ENCODE results near the gene SELENOH.

The SELENOH gene

GRCh38 chr11:57777969-57778317 is 36.7 kb downstream of the SELENOH start:
- Histone ChIP-seq H3K27me3 (replicated peaks; ENCODE audit: control insufficient read depth, insufficient read depth, low read length, poor library complexity, severe bottlenecking) (no peaks in the 10 kb centered on the region), H3K36me3 (ENCODE audit: control insufficient read depth, insufficient read depth, low read length) (no peaks in the 10 kb centered on the region), H3K27ac (ENCODE audit: insufficient read depth, low read length, poor library complexity, severe bottlenecking) (no peak overlapping the region), H3K9me3 (ENCODE audit: control insufficient read depth, low read length) (no peaks in the 10 kb centered on the region), H3K4me1 (ENCODE audit: control insufficient read depth, insufficient read depth, low read length, poor library complexity, severe bottlenecking) (no peaks in the 10 kb centered on the region), H3K4me3 (ENCODE audit: insufficient read depth, low read depth, low read length, poor library complexity, severe bottlenecking) (no peak overlapping the region)
- no peak for DNase-seq

- no peak for DNase-seq
- Histone ChIP-seq H3K4me1 (ENCODE audit: control insufficient read depth, insufficient read depth, low read length, poor library complexity, severe bottlenecking) (no peaks in the 10 kb centered on the region), H3K27ac (ENCODE audit: insufficient read depth, low read length, poor library complexity, severe bottlenecking) (no peak overlapping the region), H3K27me3 (replicated peaks; ENCODE audit: control insufficient read depth, insufficient read depth, low read length, poor library complexity, severe bottlenecking) (no peaks in the 10 kb centered on the region), H3K9me3 (ENCODE audit: control insufficient read depth, low read length) (no peaks in the 10 kb centered on the region), H3K4me3 (ENCODE audit: insufficient read depth, low read depth, low read length, poor library complexity, severe bottlenecking) (no peak overlapping the region), H3K36me3 (ENCODE audit: control insufficient read depth, insufficient read depth, low read length) (no peaks in the 10 kb centered on the region)
Observed at GRCh38 chr11:57778318-57779037, 37.2 kb downstream of the SELENOH start.

GRCh38 chr11:57779276-57779675 is 38.0 kb downstream of the SELENOH start:
- Histone ChIP-seq H3K9me3 (ENCODE audit: control insufficient read depth, low read length) (no peaks in the 10 kb centered on the region), H3K27ac (ENCODE audit: insufficient read depth, low read length, poor library complexity, severe bottlenecking) (no peak overlapping the region), H3K4me3 (ENCODE audit: insufficient read depth, low read depth, low read length, poor library complexity, severe bottlenecking) (no peak overlapping the region), H3K36me3 (ENCODE audit: control insufficient read depth, insufficient read depth, low read length) (no peaks in the 10 kb centered on the region), H3K4me1 (ENCODE audit: control insufficient read depth, insufficient read depth, low read length, poor library complexity, severe bottlenecking) (no peaks in the 10 kb centered on the region), H3K27me3 (replicated peaks; ENCODE audit: control insufficient read depth, insufficient read depth, low read length, poor library complexity, severe bottlenecking) (no peaks in the 10 kb centered on the region)
- no peak for DNase-seq

DNA sequence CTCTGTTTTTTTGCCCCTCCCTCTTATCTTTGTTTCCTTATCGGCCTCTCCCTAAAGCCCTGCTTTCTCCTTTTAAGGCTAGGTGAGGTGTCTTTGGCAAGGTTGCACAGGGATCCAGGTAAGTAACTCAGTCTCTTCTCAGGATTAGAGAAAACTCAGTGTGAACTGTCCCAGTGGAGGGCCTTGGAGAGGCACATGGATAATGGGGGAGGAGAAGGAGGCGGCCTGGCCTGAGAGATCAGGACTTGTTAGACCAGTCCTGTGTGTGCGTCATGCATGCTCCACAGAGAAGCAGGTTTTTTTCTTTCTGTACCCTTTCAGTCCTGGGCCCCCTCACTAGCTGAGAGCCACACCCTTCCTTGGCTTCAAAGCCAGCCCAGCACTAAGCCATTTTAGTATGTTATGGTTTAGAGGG is 40.2 kb downstream of the SELENOH start:
- Histone ChIP-seq H3K27me3 (replicated peaks; ENCODE audit: control insufficient read depth, insufficient read depth, low read length, poor library complexity, severe bottlenecking) (no peaks in the 10 kb centered on the region), H3K4me1 (ENCODE audit: control insufficient read depth, insufficient read depth, low read length, poor library complexity, severe bottlenecking) (no peaks in the 10 kb centered on the region), H3K9me3 (ENCODE audit: control insufficient read depth, low read length) (no peaks in the 10 kb centered on the region), H3K27ac (ENCODE audit: insufficient read depth, low read length, poor library complexity, severe bottlenecking) (no peak overlapping the region), H3K36me3 (ENCODE audit: control insufficient read depth, insufficient read depth, low read length) (no peaks in the 10 kb centered on the region), H3K4me3 (ENCODE audit: insufficient read depth, low read depth, low read length, poor library complexity, severe bottlenecking) (no peak overlapping the region)
- no peak for DNase-seq

DNA sequence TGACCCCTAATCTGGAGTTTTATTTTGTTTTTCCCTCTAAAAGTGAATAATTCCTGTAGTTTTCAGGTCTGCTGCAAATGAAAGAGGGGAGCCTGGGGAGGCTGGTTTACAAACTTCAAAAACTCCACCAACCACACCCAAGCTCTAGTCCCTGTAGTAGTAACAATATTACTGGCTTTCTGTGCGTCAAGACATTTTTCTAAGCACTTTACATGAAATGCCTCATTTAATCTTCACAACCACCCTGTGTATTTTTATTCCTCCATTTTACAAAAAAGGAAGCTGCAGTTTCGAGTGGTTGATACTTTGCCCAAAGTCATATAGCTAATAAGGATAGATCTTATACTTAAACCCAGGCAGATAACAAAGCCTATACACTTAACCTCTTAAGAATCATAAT is 43.8 kb downstream of the SELENOH start:
- Histone ChIP-seq H3K9me3 (ENCODE audit: control insufficient read depth, low read length) (no peaks in the 10 kb centered on the region), H3K36me3 (ENCODE audit: control insufficient read depth, insufficient read depth, low read length) (no peaks in the 10 kb centered on the region), H3K27me3 (replicated peaks; ENCODE audit: control insufficient read depth, insufficient read depth, low read length, poor library complexity, severe bottlenecking) (no peaks in the 10 kb centered on the region), H3K4me1 (ENCODE audit: control insufficient read depth, insufficient read depth, low read length, poor library complexity, severe bottlenecking) (no peaks in the 10 kb centered on the region), H3K27ac (ENCODE audit: insufficient read depth, low read length, poor library complexity, severe bottlenecking) (no peak overlapping the region), H3K4me3 (ENCODE audit: insufficient read depth, low read depth, low read length, poor library complexity, severe bottlenecking) (no peak overlapping the region)
- DNase-seq = no peak

- no peaks in the 10 kb centered on the region for H3K9me3 ChIP-seq (ENCODE audit: control insufficient read depth, low read length)
- H3K36me3 ChIP-seq (ENCODE audit: control insufficient read depth, insufficient read depth, low read length) = no peaks in the 10 kb centered on the region
- no peak overlapping the region for H3K27ac ChIP-seq (ENCODE audit: insufficient read depth, low read length, poor library complexity, severe bottlenecking)
- H3K27me3 ChIP-seq (replicated peaks; ENCODE audit: control insufficient read depth, insufficient read depth, low read length, poor library complexity, severe bottlenecking) = no peaks in the 10 kb centered on the region
- no peak overlapping the region for H3K4me3 ChIP-seq (ENCODE audit: insufficient read depth, low read depth, low read length, poor library complexity, severe bottlenecking)
- H3K4me1 ChIP-seq (ENCODE audit: control insufficient read depth, insufficient read depth, low read length, poor library complexity, severe bottlenecking) = peaks cover 5% of the 10 kb centered on the region
- DNase-seq = no peak
Observed at GRCh38 chr11:57786436-57786835, 45.1 kb downstream of the SELENOH start.

GRCh38 chr11:57787006-57787604 is 45.8 kb downstream of the SELENOH start:
- H3K36me3 ChIP-seq (ENCODE audit: control insufficient read depth, insufficient read depth, low read length) = no peaks in the 10 kb centered on the region
- no peaks in the 10 kb centered on the region for H3K27me3 ChIP-seq (replicated peaks; ENCODE audit: control insufficient read depth, insufficient read depth, low read length, poor library complexity, severe bottlenecking)
- H3K4me1 ChIP-seq (ENCODE audit: control insufficient read depth, insufficient read depth, low read length, poor library complexity, severe bottlenecking) = peaks cover 11% of the 10 kb centered on the region
- H3K4me3 ChIP-seq (ENCODE audit: insufficient read depth, low read depth, low read length, poor library complexity, severe bottlenecking) = no peak overlapping the region
- H3K9me3 ChIP-seq (ENCODE audit: control insufficient read depth, low read length) = no peaks in the 10 kb centered on the region
- no peak overlapping the region for H3K27ac ChIP-seq (ENCODE audit: insufficient read depth, low read length, poor library complexity, severe bottlenecking)
- DNase-seq = no peak

DNA sequence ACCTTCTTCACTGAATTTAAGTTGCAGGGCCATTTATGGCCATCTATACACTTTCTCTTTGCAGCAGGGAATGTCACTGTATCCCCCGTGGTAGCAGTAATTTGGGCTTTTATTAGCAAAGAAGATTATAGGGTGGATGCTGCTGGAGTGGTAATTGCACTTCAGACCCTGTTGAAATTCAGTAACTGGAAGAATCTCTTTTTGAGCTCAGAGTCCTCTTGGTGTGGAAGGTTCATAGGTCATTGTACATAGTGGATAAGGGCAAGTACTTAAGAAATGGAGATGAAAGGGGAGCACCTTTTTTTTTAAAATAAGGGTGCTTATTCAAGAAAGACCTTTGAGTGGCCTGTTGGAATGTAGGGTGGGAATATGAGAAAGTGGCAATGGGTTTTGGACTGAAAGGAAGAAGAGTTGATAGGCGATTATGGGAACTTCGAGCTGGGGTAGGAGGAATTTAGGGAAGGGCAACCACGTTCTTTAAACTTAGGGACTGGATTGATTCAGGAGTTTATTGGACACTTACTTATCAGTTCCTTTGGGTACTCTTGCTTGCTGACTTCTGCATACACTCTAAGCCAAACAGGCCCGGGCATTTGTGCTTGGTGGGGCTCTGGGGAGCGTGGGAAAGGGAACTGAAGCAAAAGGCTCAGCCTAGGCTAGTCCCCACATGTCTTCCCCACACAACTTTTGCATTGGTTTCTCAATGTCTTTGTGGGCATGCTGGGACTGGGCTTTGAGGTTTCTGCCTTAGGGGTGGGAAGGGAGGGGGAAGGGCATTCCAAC is 46.8 kb downstream of the SELENOH start:
- DNase-seq = no peak
- H3K36me3 ChIP-seq (ENCODE audit: control insufficient read depth, insufficient read depth, low read length) = no peaks in the 10 kb centered on the region
- peaks cover 21% of the 10 kb centered on the region for H3K4me1 ChIP-seq (ENCODE audit: control insufficient read depth, insufficient read depth, low read length, poor library complexity, severe bottlenecking)
- H3K4me3 ChIP-seq (ENCODE audit: insufficient read depth, low read depth, low read length, poor library complexity, severe bottlenecking) = no peak overlapping the region
- H3K27me3 ChIP-seq (replicated peaks; ENCODE audit: control insufficient read depth, insufficient read depth, low read length, poor library complexity, severe bottlenecking) = no peaks in the 10 kb centered on the region
- H3K9me3 ChIP-seq (ENCODE audit: control insufficient read depth, low read length) = no peaks in the 10 kb centered on the region
- H3K27ac ChIP-seq (ENCODE audit: insufficient read depth, low read length, poor library complexity, severe bottlenecking) = no peak overlapping the region

DNA sequence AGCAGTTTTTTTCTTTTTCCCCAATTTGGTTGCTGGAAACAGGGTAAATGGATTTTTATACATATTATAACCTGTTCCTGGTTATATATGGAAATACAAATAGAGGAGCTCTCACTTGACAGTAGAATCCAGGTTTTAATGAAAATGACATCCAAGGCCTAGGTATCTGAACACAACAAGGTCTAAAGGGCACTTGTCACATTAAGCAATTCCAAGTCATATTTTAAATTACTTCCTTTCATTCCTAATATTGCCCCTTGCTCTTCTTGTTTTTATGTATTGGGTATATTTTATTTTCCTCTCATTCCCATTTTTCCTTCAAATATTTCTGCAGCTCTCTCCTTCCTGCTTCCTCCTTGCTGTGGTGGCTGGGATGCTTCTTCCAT is 47.4 kb downstream of the SELENOH start:
- no peaks in the 10 kb centered on the region for H3K27me3 ChIP-seq (replicated peaks; ENCODE audit: control insufficient read depth, insufficient read depth, low read length, poor library complexity, severe bottlenecking)
- H3K4me3 ChIP-seq (ENCODE audit: insufficient read depth, low read depth, low read length, poor library complexity, severe bottlenecking) = no peak overlapping the region
- DNase-seq = no peak
- no peak overlapping the region for H3K27ac ChIP-seq (ENCODE audit: insufficient read depth, low read length, poor library complexity, severe bottlenecking)
- peaks cover 27% of the 10 kb centered on the region for H3K4me1 ChIP-seq (ENCODE audit: control insufficient read depth, insufficient read depth, low read length, poor library complexity, severe bottlenecking)
- no peaks in the 10 kb centered on the region for H3K36me3 ChIP-seq (ENCODE audit: control insufficient read depth, insufficient read depth, low read length)
- H3K9me3 ChIP-seq (ENCODE audit: control insufficient read depth, low read length) = no peaks in the 10 kb centered on the region

Measured in effector memory CD4-positive, alpha-beta T cell (primary cell).